Spleen (tissue), 11 donors: Measurements from ENCODE around the gene TSC22D1. TPM values are rescaled to one million over a fixed set of nuclear protein-coding genes. Genes with fewer than 3 reads are reported as not detected.
"Not testable (repeated sequence)": the region's sequence is repeated elsewhere in the genome, so short reads cannot be mapped to it uniquely, and the experiment has no call there.

ENCODE experiments used
- DNase-seq: peaks from one replicate; pipeline ENCODE4 v3.0.0-alpha.2; 2020
- H3K27ac ChIP-seq, 8 donors: fragments of 200-600 bp; sonication (generic) in 7 of 8; 1 replicate in 4 of 8; 2 replicates in 4 of 8; pipeline versions ENCODE4 v1.5.0 to v1.8.0; 2016 to 2021; ENCODE audit warnings: inconsistent platforms in 4 of 8, mild to moderate bottlenecking in 4 of 8, moderate library complexity in 1 of 8
- H3K27me3 ChIP-seq, 7 donors: fragments of 200-600 bp; sonication (generic) in 6 of 7; replicated peaks in 1 of 7; 1 replicate in 4 of 7; 2 replicates in 3 of 7; pipeline versions ENCODE4 v1.5.0 to v1.8.0; 2016 to 2021; ENCODE audit warnings: inconsistent platforms in 3 of 7, mild to moderate bottlenecking in 1 of 7
- H3K36me3 ChIP-seq, 6 donors: fragments of 200-600 bp; sonication (generic) in 5 of 6; 1 replicate in 4 of 6; 2 replicates in 2 of 6; pipeline versions ENCODE4 v1.5.0 to v1.8.0; 2016 to 2021; ENCODE audit warnings: inconsistent platforms in 2 of 6
- H3K4me1 ChIP-seq, 6 donors: fragments of 200-600 bp; sonication (generic) in 5 of 6; 1 replicate in 3 of 6; 2 replicates in 3 of 6; pipeline versions ENCODE4 v1.5.0 to v1.8.0; 2016 to 2021; ENCODE audit warnings: inconsistent platforms in 3 of 6
- H3K4me3 ChIP-seq, 8 donors: fragments of 200-600 bp; sonication (generic) in 7 of 8; 1 replicate in 4 of 8; 2 replicates in 4 of 8; pipeline versions ENCODE4 v1.5.0 to v1.8.0; 2016 to 2021; ENCODE audit warnings: inconsistent platforms in 4 of 8, mild to moderate bottlenecking in 4 of 8, moderate library complexity in 2 of 8
- H3K9me3 ChIP-seq, 8 donors: fragments of 200-600 bp; sonication (generic) in 7 of 8; 1 replicate in 4 of 8; 2 replicates in 4 of 8; pipeline versions ENCODE4 v1.5.0 to v1.8.0; 2016 to 2021; ENCODE audit warnings: inconsistent platforms in 4 of 8
- POLR2A ChIP-seq, 3 donors: fragments of 450-650 bp; IDR thresholded peaks; one replicate each; pipeline ENCODE4 v1.5.1; 2017; ENCODE audit warnings: antibody characterized with exemption in 3 of 3, mild to moderate bottlenecking in 1 of 3
- POLR2AphosphoS5 ChIP-seq, 3 donors: sonication (generic); formaldehyde crosslinking; IDR thresholded peaks; one replicate each; pipeline ENCODE4 v1.5.1; 2017; ENCODE audit warnings: antibody characterized with exemption in 3 of 3
- WGBS, 5 donors: extraction: QIAGEN DNeasy Blood & Tissue Kit in 3 of 5; methylation state at CpG; one replicate each; pipeline versions ENCODE4 v1.1.5 to v1.1.7; 2013 to 2018; 5-methylcytosine and 5-hydroxymethylcytosine counted together
- intact Hi-C: fragments of 100-400 bp; cut with DNase I; formaldehyde crosslinking; loops from one replicate; pipeline ENCODE4 v1.15.0; 2023; ENCODE audit warnings: low total_unique reads
- polyA plus RNA-seq, 3 donors: library from polyadenylated mRNA; stranded (reverse); fragments of 200-250 nt; gene quantifications; one replicate each; pipeline ENCODE4 v1.2.1, GENCODE V29; 2013
- total RNA-seq, 7 donors: library from RNA; depleted of rRNA in 3 of 7; stranded (reverse); fragments of >200 nt in 3 of 7; fragmentation: NEBNext Ultra II Directional in 4 of 7; extraction: Animal tissue kit (Norgen Biotek cat#: 25700) in 4 of 7; gene quantifications; one replicate each; pipeline versions ENCODE4 v1.1.0 to v1.2.1, GENCODE V29; 2016 to 2021
- TF ChIP-seq, protein P1 (sequence below), 11 experiments: fragments of 200-600 bp in 7 of 11; fragments of 450-650 bp in 4 of 11; sonication (generic) in 4 of 11; IDR thresholded peaks in 8 of 11; conservative IDR thresholded peaks in 3 of 11; 1 replicate in 7 of 11; 2 replicates in 4 of 11; pipeline versions ENCODE4 v1.4.0 to v1.8.0; 2016 to 2021; ENCODE audit warnings: antibody characterized with exemption in 11 of 11, inconsistent platforms in 4 of 11, mild to moderate bottlenecking in 1 of 11
- donor health status: healthy with polysubstance abuse.
- donor health status: DM: no; HTN: no; CAD: no; lungs with moderate emphysema.
- donor health status: DM: no; HTN: no; CAD: no.
- donor health status: Bipolar disorder and iron deficiency.
- donor health status: healthy.
- donor health status: DM: no; HTN: no; CAD: no.
- donor health status: DM: yes; HTN: yes; CAD: no.

Gene TSC22D1
- total and polyA plus RNA-seq, 10 donors = 14.3 to 66.3 (median 42.6) TPM

DNA sequence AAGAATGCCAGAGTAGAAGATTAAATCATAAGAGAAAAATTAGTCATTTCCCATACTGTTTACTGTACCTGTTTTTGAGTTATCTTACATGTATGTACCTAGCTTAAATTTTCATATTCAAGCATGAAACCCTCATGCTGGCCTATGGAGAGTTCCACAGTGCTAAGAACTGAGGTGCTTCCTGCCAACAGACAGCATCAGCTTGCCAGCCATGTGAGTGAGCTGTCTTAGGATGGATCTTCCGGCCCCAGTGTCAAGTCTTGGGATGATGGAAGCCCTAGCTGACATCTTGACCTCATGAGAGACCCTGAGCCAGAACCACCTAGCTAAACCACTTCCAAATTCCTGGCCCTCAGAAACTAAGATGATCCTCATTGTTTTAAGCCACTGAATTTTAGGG lies 112.4 kb downstream of the TSC22D1 start:
- no peak for DNase-seq
- Histone ChIP-seq H3K9me3 (peaks cover 0 to 6% (median 2%) of the 10 kb centered on the region in 8 donors), H3K36me3 (no peaks in the 10 kb centered on the region), H3K27ac (no peak overlapping the region), H3K4me1 (no peaks in the 10 kb centered on the region), H3K4me3 (no peak overlapping the region), H3K27me3 (no peaks in the 10 kb centered on the region)
- intact Hi-C loops = no loop called here
- no peak for TF ChIP-seq POLR2A (IDR thresholded peaks at IDR 0.05)
- TF ChIP-seq POLR2AphosphoS5 (IDR thresholded peaks at IDR 0.05) = no peak
- TF ChIP-seq, protein P1, sequence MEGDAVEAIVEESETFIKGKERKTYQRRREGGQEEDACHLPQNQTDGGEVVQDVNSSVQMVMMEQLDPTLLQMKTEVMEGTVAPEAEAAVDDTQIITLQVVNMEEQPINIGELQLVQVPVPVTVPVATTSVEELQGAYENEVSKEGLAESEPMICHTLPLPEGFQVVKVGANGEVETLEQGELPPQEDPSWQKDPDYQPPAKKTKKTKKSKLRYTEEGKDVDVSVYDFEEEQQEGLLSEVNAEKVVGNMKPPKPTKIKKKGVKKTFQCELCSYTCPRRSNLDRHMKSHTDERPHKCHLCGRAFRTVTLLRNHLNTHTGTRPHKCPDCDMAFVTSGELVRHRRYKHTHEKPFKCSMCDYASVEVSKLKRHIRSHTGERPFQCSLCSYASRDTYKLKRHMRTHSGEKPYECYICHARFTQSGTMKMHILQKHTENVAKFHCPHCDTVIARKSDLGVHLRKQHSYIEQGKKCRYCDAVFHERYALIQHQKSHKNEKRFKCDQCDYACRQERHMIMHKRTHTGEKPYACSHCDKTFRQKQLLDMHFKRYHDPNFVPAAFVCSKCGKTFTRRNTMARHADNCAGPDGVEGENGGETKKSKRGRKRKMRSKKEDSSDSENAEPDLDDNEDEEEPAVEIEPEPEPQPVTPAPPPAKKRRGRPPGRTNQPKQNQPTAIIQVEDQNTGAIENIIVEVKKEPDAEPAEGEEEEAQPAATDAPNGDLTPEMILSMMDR (IDR thresholded peaks at IDR 0.05 in 8 of 11, conservative IDR thresholded peaks at IDR 0.05 in 3 of 11) = no peak
- WGBS, 5 donors = 67 to 98% (median 91%) methylated on average over 1 of the region's 1 CpG

DNA sequence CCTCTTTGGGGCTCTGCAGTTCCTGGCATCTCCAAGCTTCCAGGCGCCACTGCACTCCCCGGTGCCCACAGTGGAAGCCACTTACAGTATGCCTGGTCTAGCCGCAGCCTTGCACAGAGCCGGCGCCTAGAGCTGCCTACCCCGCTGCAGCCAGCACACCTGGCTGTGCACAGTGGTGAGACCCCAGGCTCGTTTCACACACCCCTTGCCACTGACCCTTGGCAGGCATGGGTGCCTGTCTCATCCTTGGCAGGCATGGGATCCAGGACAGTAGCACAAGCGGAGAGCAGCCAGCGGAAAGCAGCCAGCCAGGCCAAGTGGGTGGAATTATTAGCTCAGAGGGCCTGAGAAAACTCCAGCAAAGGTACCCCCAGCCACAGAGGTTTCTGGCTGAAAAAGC lies 116.5 kb downstream of the TSC22D1 start:
- 95 to 97% (median 96%) methylated on average over 9 of the region's 9 CpGs for WGBS, 5 donors
- no peak overlapping the region for H3K4me3 ChIP-seq
- H3K27ac ChIP-seq = no peak overlapping the region
- H3K4me1 ChIP-seq = peaks cover 0 to 12% (median 3%) of the 10 kb centered on the region in 6 donors
- peaks cover 0 to 12% (median 2%) of the 10 kb centered on the region in 8 donors for H3K9me3 ChIP-seq
- no peaks in the 10 kb centered on the region for H3K36me3 ChIP-seq
- H3K27me3 ChIP-seq = no peaks in the 10 kb centered on the region
- TF ChIP-seq, protein P1 (IDR thresholded peaks at IDR 0.05 in 8 of 11, conservative IDR thresholded peaks at IDR 0.05 in 3 of 11) = no peak
- TF ChIP-seq POLR2AphosphoS5 (IDR thresholded peaks at IDR 0.05) = peak in 1 of 3 donors; percentile 19
- intact Hi-C loops = no loop called here
- DNase-seq = no peak

DNA sequence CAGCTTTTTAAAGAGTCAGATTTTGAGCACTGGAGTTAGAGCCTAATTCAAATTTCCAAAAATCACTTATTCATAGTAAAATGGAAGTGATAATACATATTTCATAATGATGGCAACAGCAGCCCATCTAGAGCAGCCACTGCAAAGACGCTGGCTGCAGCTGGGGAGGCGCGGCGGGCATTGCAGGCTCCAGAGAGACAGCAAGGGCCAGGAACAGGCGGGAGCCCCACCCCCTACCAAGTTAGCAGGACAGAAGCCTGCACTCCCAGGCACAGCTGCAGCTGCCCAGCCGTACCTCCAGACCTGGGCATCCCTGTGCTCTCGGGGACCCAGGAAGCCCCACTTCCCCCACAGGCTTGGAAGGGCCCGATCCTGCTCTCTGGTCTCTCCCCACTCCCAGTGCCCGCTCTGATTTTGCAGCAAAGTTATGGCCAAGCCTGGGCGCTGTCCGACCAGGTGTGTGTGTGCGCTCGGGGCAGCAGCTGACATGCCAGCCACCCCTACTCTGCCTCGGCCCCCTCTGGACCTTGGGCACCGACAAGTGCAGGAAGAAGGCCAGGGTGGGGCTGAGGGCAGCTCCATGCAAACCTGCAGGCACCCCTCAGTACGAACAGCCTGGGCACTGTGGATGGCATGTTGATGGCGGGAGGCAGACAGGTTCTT lies 117.7 kb downstream of the TSC22D1 start:
- peaks cover 0 to 12% (median 3%) of the 10 kb centered on the region in 6 donors for H3K4me1 ChIP-seq
- WGBS, 5 donors = 88 to 95% (median 94%) methylated on average over 13 to 17 of the region's 17 CpGs
- no peaks in the 10 kb centered on the region for H3K36me3 ChIP-seq
- no peak overlapping the region for H3K4me3 ChIP-seq
- DNase-seq = peak; percentile 69
- H3K9me3 ChIP-seq = peaks cover 0 to 12% (median 2%) of the 10 kb centered on the region in 8 donors
- no peak for TF ChIP-seq POLR2A (IDR thresholded peaks at IDR 0.05)
- peak in 1 of 3 donors; percentile 22 for TF ChIP-seq POLR2AphosphoS5 (IDR thresholded peaks at IDR 0.05)
- TF ChIP-seq, protein P1 (IDR thresholded peaks at IDR 0.05 in 8 of 11, conservative IDR thresholded peaks at IDR 0.05 in 3 of 11) = no peak
- no peak overlapping the region for H3K27ac ChIP-seq
- intact Hi-C loops = no loop called here
- H3K27me3 ChIP-seq = no peaks in the 10 kb centered on the region

DNA sequence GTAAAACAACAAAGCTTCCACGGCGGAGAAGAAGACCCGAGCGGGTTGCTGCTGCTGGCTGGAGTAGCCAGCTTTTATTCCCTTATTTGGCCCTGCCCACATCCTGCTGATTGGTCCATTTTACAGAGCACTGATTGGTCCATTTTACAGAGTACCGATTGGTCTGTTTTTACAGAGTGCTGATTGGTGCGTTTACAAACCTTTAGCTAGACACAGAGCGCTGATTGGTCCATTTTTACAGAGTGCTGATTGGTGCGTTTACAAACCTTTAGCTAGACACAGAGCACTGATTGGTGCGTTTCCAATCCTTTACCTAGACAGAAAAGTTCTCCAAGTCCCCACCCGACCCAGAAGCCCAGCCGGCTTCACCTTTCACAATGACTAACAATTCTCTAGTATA lies 119.9 kb downstream of the TSC22D1 start:
- intact Hi-C loops, H3K27me3 ChIP-seq, H3K27ac ChIP-seq, H3K36me3 ChIP-seq, H3K4me3 ChIP-seq, DNase-seq: not testable (repeated sequence)
- peaks cover 0 to 12% (median 2%) of the 10 kb centered on the region in 8 donors for H3K9me3 ChIP-seq
- WGBS, 5 donors = 96 to 98% (median 96%) methylated on average over 11 of the region's 11 CpGs
- H3K4me1 ChIP-seq = peaks cover 0 to 12% (median 3%) of the 10 kb centered on the region in 6 donors
